ENCODE results near the gene ACY1. TPM values are rescaled to one million over a fixed set of nuclear protein-coding genes. Genes with fewer than 3 reads are reported as not detected.

The ACY1 gene
- total and polyA plus RNA-seq, 2 of the 13 experiments (the other 11 are each of a cell fraction or from before 2014, with no cell fraction given): 113 to 162 TPM

- TF ChIP-seq PRDM10 (CRISPR knock-in tag; IDR thresholded peaks at IDR 0.05; ENCODE audit: low read depth): no peak
- TF ChIP-seq NCOA2 (CRISPR knock-in tag; IDR thresholded peaks at IDR 0.05): no peak
- no peak for TF ChIP-seq NFE2 (CRISPR knock-in tag; IDR thresholded peaks at IDR 0.05)
- TF ChIP-seq ZGPAT (CRISPR knock-in tag; IDR thresholded peaks at IDR 0.05): no peak
- no peak for TF ChIP-seq PAWR (CRISPR knock-in tag; IDR thresholded peaks at IDR 0.05; ENCODE audit: borderline replicate concordance)
- no peak for TF ChIP-seq FOXO1 (CRISPR knock-in tag; IDR thresholded peaks at IDR 0.05)
- TF ChIP-seq IKZF4 (CRISPR knock-in tag; IDR thresholded peaks at IDR 0.05; ENCODE audit: borderline replicate concordance, low read depth, not compliant biosample characterization): peak; percentile 64
- TF ChIP-seq ETS1 (CRISPR knock-in tag; IDR thresholded peaks at IDR 0.05): no peak
- no peak for TF ChIP-seq ADNP (CRISPR knock-in tag; IDR thresholded peaks at IDR 0.05)
- TF ChIP-seq CENPT (CRISPR knock-in tag; IDR thresholded peaks at IDR 0.05; ENCODE audit: low read depth): no peak
- no peak for TF ChIP-seq THRA (CRISPR knock-in tag; IDR thresholded peaks at IDR 0.05; ENCODE audit: borderline replicate concordance)
- no peak for TF ChIP-seq HMG20B (CRISPR knock-in tag; conservative IDR thresholded peaks at IDR 0.05)
Measured at GRCh38 chr3:51967384-51968169, 15.8 kb upstream of the ACY1 start, which contains the start of gene PCBP4 (continued).

Data from HepG2 (cell line).